Measurements from ENCODE around the gene PBX2.

Gene PBX2

GRCh38 chr6:32183483-32184083, 6.4 kb downstream of the PBX2 start:
- Histone ChIP-seq H3K9me3 (ENCODE audit: control insufficient read depth, insufficient read depth, low read length) (no peaks in the 10 kb centered on the region), H3K4me2 (ENCODE audit: low read length) (no peak overlapping the region), H3K9me2 (replicated peaks; ENCODE audit: control insufficient read depth, low read length) (no peaks in the 10 kb centered on the region), H3K4me3 (ENCODE audit: low read length) (no peak overlapping the region), H3K79me2 (ENCODE audit: control insufficient read depth, low read length) (peaks cover 38% of the 10 kb centered on the region), H3K27me3 (ENCODE audit: control insufficient read depth, low read length) (no peaks in the 10 kb centered on the region), H3K27ac (ENCODE audit: low read depth, low read length) (no peak overlapping the region), H3F3A (ENCODE audit: control insufficient read depth, insufficient read depth) (peaks cover 4% of the 10 kb centered on the region; the same call in 1 of the 2 replicates), H3K4me1 (ENCODE audit: control insufficient read depth, low read length) (peaks cover 42% of the 10 kb centered on the region), H3K36me3 (ENCODE audit: control insufficient read depth, low read length) (peaks cover 78% of the 10 kb centered on the region), H4K20me1 (ENCODE audit: control insufficient read depth, insufficient read depth, low read depth, low read length) (no peaks in the 10 kb centered on the region)
- TF ChIP-seq CTCF (IDR thresholded peaks at IDR 0.05; ENCODE audit: low read depth, low read length, poor library complexity, severe bottlenecking) (no peak), EZH2phosphoT487 (IDR thresholded peaks at IDR 0.05; ENCODE audit: borderline replicate concordance, low read length) (no peak)

GRCh38 chr6:32183030-32183429, 7.0 kb downstream of the PBX2 start:
- Histone ChIP-seq H3K36me3 (ENCODE audit: control insufficient read depth, low read length) (peaks cover 74% of the 10 kb centered on the region), H3K9me3 (ENCODE audit: control insufficient read depth, insufficient read depth, low read length) (no peaks in the 10 kb centered on the region), H3K79me2 (ENCODE audit: control insufficient read depth, low read length) (peaks cover 34% of the 10 kb centered on the region), H3K4me2 (ENCODE audit: low read length) (no peak overlapping the region), H3F3A (ENCODE audit: control insufficient read depth, insufficient read depth) (peaks cover 4% of the 10 kb centered on the region; the same call in 1 of the 2 replicates), H3K4me3 (ENCODE audit: low read length) (no peak overlapping the region), H4K20me1 (ENCODE audit: control insufficient read depth, insufficient read depth, low read depth, low read length) (no peaks in the 10 kb centered on the region), H3K9me2 (replicated peaks; ENCODE audit: control insufficient read depth, low read length) (no peaks in the 10 kb centered on the region), H3K27me3 (ENCODE audit: control insufficient read depth, low read length) (no peaks in the 10 kb centered on the region), H3K27ac (ENCODE audit: low read depth, low read length) (no peak overlapping the region), H3K4me1 (ENCODE audit: control insufficient read depth, low read length) (peaks cover 37% of the 10 kb centered on the region)
- TF ChIP-seq CTCF (IDR thresholded peaks at IDR 0.05; ENCODE audit: low read depth, low read length, poor library complexity, severe bottlenecking) (no peak), EZH2phosphoT487 (IDR thresholded peaks at IDR 0.05; ENCODE audit: borderline replicate concordance, low read length) (no peak)

- Histone ChIP-seq H3F3A (ENCODE audit: control insufficient read depth, insufficient read depth) (peaks cover 4% of the 10 kb centered on the region; the same call in 1 of the 2 replicates), H3K4me3 (ENCODE audit: low read length) (no peak overlapping the region), H3K27me3 (ENCODE audit: control insufficient read depth, low read length) (no peaks in the 10 kb centered on the region), H4K20me1 (ENCODE audit: control insufficient read depth, insufficient read depth, low read depth, low read length) (no peaks in the 10 kb centered on the region), H3K4me2 (ENCODE audit: low read length) (no peak overlapping the region), H3K79me2 (ENCODE audit: control insufficient read depth, low read length) (peaks cover 29% of the 10 kb centered on the region), H3K36me3 (ENCODE audit: control insufficient read depth, low read length) (peaks cover 69% of the 10 kb centered on the region), H3K4me1 (ENCODE audit: control insufficient read depth, low read length) (peaks cover 32% of the 10 kb centered on the region), H3K27ac (ENCODE audit: low read depth, low read length) (no peak overlapping the region), H3K9me2 (replicated peaks; ENCODE audit: control insufficient read depth, low read length) (no peaks in the 10 kb centered on the region), H3K9me3 (ENCODE audit: control insufficient read depth, insufficient read depth, low read length) (no peaks in the 10 kb centered on the region)
- TF ChIP-seq CTCF (IDR thresholded peaks at IDR 0.05; ENCODE audit: low read depth, low read length, poor library complexity, severe bottlenecking) = no peak
- no peak for TF ChIP-seq EZH2phosphoT487 (IDR thresholded peaks at IDR 0.05; ENCODE audit: borderline replicate concordance, low read length)
Measured at GRCh38 chr6:32182555-32182981, 7.4 kb downstream of the PBX2 start.

Data from DOHH2 (cell line).